ENCODE data around the gene DSTN. TPM values are rescaled to one million over a fixed set of nuclear protein-coding genes. Genes with fewer than 3 reads are reported as not detected.
A peak's percentile ranks its signal among the peaks of the same experiment; 100 is the strongest.

DSTN gene
- total and polyA plus RNA-seq, 2 experiments from 2014 or later = 162 to 459 TPM

- no peak for TF ChIP-seq REST (IDR thresholded peaks at IDR 0.05; ENCODE audit: unreplicated experiment)
Observed at GRCh38 chr20:17593902-17594301, 24.0 kb downstream of the DSTN start (continued).

GRCh38 chr20:17594443-17594842, 24.6 kb downstream of the DSTN start:
- no peak for TF ChIP-seq ETS1 (IDR thresholded peaks at IDR 0.05)
- TF ChIP-seq EZH2phosphoT487 (IDR thresholded peaks at IDR 0.05; ENCODE audit: unreplicated experiment) = no peak
- no peak for TF ChIP-seq CTCF (conservative IDR thresholded peaks at IDR 0.05; ENCODE audit: low read depth in 2 of 2)
- TF ChIP-seq ZNF114 (CRISPR knock-in tag; IDR thresholded peaks at IDR 0.05) = no peak
- TF ChIP-seq EZH2 (IDR thresholded peaks at IDR 0.05; ENCODE audit: low read depth, unreplicated experiment) = no peak
- no peak for TF ChIP-seq ZNF331 (CRISPR knock-in tag; IDR thresholded peaks at IDR 0.05; ENCODE audit: low read depth)
- no peak for TF ChIP-seq POLR2AphosphoS5 (IDR thresholded peaks at IDR 0.05; ENCODE audit: low read depth)
- no peak for TF ChIP-seq REST (IDR thresholded peaks at IDR 0.05; ENCODE audit: unreplicated experiment)
- no peak for TF ChIP-seq NANOG (IDR thresholded peaks at IDR 0.05; ENCODE audit: borderline replicate concordance)
- no peak for TF ChIP-seq JUNB (IDR thresholded peaks at IDR 0.05; ENCODE audit: unreplicated experiment)
- TF ChIP-seq STAT1 (IDR thresholded peaks at IDR 0.05; ENCODE audit: unreplicated experiment) = no peak
- Histone ChIP-seq H3K79me2 (replicated peaks; ENCODE audit: insufficient read depth) (peaks cover 100% of the 10 kb centered on the region), H4K20me1 (replicated peaks; ENCODE audit: insufficient read depth) (peaks cover 21% of the 10 kb centered on the region), H3K36me3 (ENCODE audit: insufficient read depth) (no peaks in the 10 kb centered on the region), H3K4me3 (no peak overlapping the region), H3K4me2 (peak overlapping the region; percentile 24; the same call in 1 of the 2 replicates), H3K27ac (ENCODE audit: low read depth) (no peak overlapping the region), H2AFZ (no peak overlapping the region), H3K9me2 (ENCODE audit: insufficient read depth) (0 out of 2 replicates have a peak, but pooled peaks cover 5% of the 10 kb centered on the region), H3K4me1 (ENCODE audit: insufficient read depth) (peaks cover 7% of the 10 kb centered on the region; the same call in 1 of the 2 replicates), H3F3A (replicated peaks; ENCODE audit: low read depth) (no peaks in the 10 kb centered on the region), H3K27me3 (ENCODE audit: insufficient read depth) (no peaks in the 10 kb centered on the region)
- H3K36me3 Mint-ChIP-seq (ENCODE audit: low read depth) = peaks cover 9% of the 10 kb centered on the region; the same call in 2 of the 3 replicates
- H3K27ac Mint-ChIP-seq = peak overlapping the region; percentile 10; the same call in 1 of the 2 replicates
- peaks cover 3% of the 10 kb centered on the region for H3K27me3 Mint-ChIP-seq (ENCODE audit: insufficient read depth, low read depth, poor library complexity)
- no peak overlapping the region for H3K4me3 Mint-ChIP-seq
- peaks cover 40% of the 10 kb centered on the region for H3K4me1 Mint-ChIP-seq
- peak; percentile 55 for DNase-seq (ENCODE audit: low spot score)
- H3K9me3 Mint-ChIP-seq = no peaks in the 10 kb centered on the region
- peak; percentile 68 for ATAC-seq

Data from GM23338 (cell line).